Immature natural killer cell (primary cell): ENCODE data around the gene SPOCK1. TPM values are rescaled to one million over a fixed set of nuclear protein-coding genes. Genes with fewer than 3 reads are reported as not detected.
A peak's percentile ranks its signal among the peaks of the same experiment; 100 is the strongest.

ENCODE experiments used
- DNase-seq, 3 donors: peaks; one replicate each; pipeline ENCODE4 v3.0.0; 2022; ENCODE audit warnings: mixed read lengths in 1 of 3
- H3K27ac Mint-ChIP-seq, 6 donors: one replicate each; pipeline ENCODE4 v1.8.0; 2020; ENCODE audit warnings: mixed read lengths in 6 of 6, mild to moderate bottlenecking in 5 of 6, inconsistent platforms in 4 of 6, moderate library complexity in 3 of 6
- H3K27me3 Mint-ChIP-seq, 3 donors: one replicate each; pipeline ENCODE4 v1.8.0; 2020 to 2021; ENCODE audit warnings: low read depth in 3 of 3, mild to moderate bottlenecking in 3 of 3, mixed read lengths in 3 of 3, moderate library complexity in 3 of 3, inconsistent platforms in 1 of 3
- H3K36me3 Mint-ChIP-seq, 3 donors: one replicate each; pipeline ENCODE4 v1.8.0; 2020; ENCODE audit warnings: mixed read lengths in 3 of 3, inconsistent platforms in 2 of 3, mild to moderate bottlenecking in 2 of 3
- H3K4me1 Mint-ChIP-seq, 2 donors: one replicate each; pipeline ENCODE4 v1.8.0; 2020; ENCODE audit warnings: inconsistent platforms in 2 of 2, mild to moderate bottlenecking in 2 of 2, mixed read lengths in 2 of 2, moderate library complexity in 1 of 2
- H3K4me3 Mint-ChIP-seq, 5 donors: one replicate each; pipeline ENCODE4 v1.8.0; 2020; ENCODE audit warnings: mild to moderate bottlenecking in 5 of 5, mixed read lengths in 5 of 5, inconsistent platforms in 3 of 5, moderate library complexity in 3 of 5
- H3K9me3 Mint-ChIP-seq, 6 donors: one replicate each; pipeline ENCODE4 v1.8.0; 2020; ENCODE audit warnings: mild to moderate bottlenecking in 6 of 6, mixed read lengths in 6 of 6, inconsistent platforms in 4 of 6, moderate library complexity in 3 of 6
- polyA plus RNA-seq, 3 donors: library from polyadenylated mRNA; unstranded; fragments of 300-500 nt; fragmentation: Illumina TruSeq; gene quantifications; one replicate each; pipeline ENCODE4 v1.2.3, GENCODE V29; 2021

Gene SPOCK1
- polyA plus RNA-seq, 3 donors from 2014 or later: not detected

GRCh38 chr5:137078171-137078665, 420.9 kb downstream of the SPOCK1 start:
- no peak overlapping the region for H3K27ac Mint-ChIP-seq
- H3K27me3 Mint-ChIP-seq: peaks cover under 1 to 5% (median 4%) of the 10 kb centered on the region in 3 donors
- H3K9me3 Mint-ChIP-seq: no peaks in the 10 kb centered on the region
- H3K4me1 Mint-ChIP-seq: no peaks in the 10 kb centered on the region
- H3K36me3 Mint-ChIP-seq: no peaks in the 10 kb centered on the region
- no peak overlapping the region for H3K4me3 Mint-ChIP-seq
- no peak for DNase-seq

GRCh38 chr5:137075163-137075970, 423.8 kb downstream of the SPOCK1 start:
- Mint-ChIP-seq H3K4me3 (no peak overlapping the region), H3K27ac (no peak overlapping the region), H3K4me1 (no peaks in the 10 kb centered on the region), H3K27me3 (peaks cover 2 to 6% (median 3%) of the 10 kb centered on the region in 3 donors), H3K36me3 (no peaks in the 10 kb centered on the region), H3K9me3 (no peaks in the 10 kb centered on the region)
- DNase-seq: no peak

- DNase-seq: no peak
- Mint-ChIP-seq H3K4me1 (no peaks in the 10 kb centered on the region), H3K27me3 (peaks cover 0 to 6% (median 3%) of the 10 kb centered on the region in 3 donors), H3K27ac (no peak overlapping the region), H3K9me3 (no peaks in the 10 kb centered on the region), H3K4me3 (no peak overlapping the region), H3K36me3 (no peaks in the 10 kb centered on the region)
Observed at GRCh38 chr5:137073189-137073588, 425.9 kb downstream of the SPOCK1 start.

GRCh38 chr5:137072361-137073115, 426.6 kb downstream of the SPOCK1 start:
- peak overlapping the region in 1 of 6 donors; percentile 13 for H3K27ac Mint-ChIP-seq
- peaks cover 0 to 4% (median 3%) of the 10 kb centered on the region in 3 donors for H3K27me3 Mint-ChIP-seq
- no peak overlapping the region for H3K4me3 Mint-ChIP-seq
- no peaks in the 10 kb centered on the region for H3K36me3 Mint-ChIP-seq
- DNase-seq: no peak
- no peaks in the 10 kb centered on the region for H3K4me1 Mint-ChIP-seq
- no peaks in the 10 kb centered on the region for H3K9me3 Mint-ChIP-seq

- peaks cover 0 to 4% (median 3%) of the 10 kb centered on the region in 3 donors for H3K27me3 Mint-ChIP-seq
- H3K9me3 Mint-ChIP-seq: peaks cover 0 to 1% (median 0%) of the 10 kb centered on the region in 6 donors
- H3K36me3 Mint-ChIP-seq: no peaks in the 10 kb centered on the region
- H3K4me1 Mint-ChIP-seq: no peaks in the 10 kb centered on the region
- H3K27ac Mint-ChIP-seq: no peak overlapping the region
- no peak for DNase-seq
- no peak overlapping the region for H3K4me3 Mint-ChIP-seq
Observed at GRCh38 chr5:137071931-137072330, 427.2 kb downstream of the SPOCK1 start.

GRCh38 chr5:137071526-137071925, 427.6 kb downstream of the SPOCK1 start:
- Mint-ChIP-seq H3K9me3 (peaks cover 0 to 3% (median under 1%) of the 10 kb centered on the region in 6 donors), H3K27me3 (peaks cover 0 to 4% (median 4%) of the 10 kb centered on the region in 3 donors), H3K4me3 (no peak overlapping the region), H3K4me1 (no peaks in the 10 kb centered on the region), H3K27ac (no peak overlapping the region), H3K36me3 (no peaks in the 10 kb centered on the region)
- DNase-seq: no peak

- Mint-ChIP-seq H3K4me1 (no peaks in the 10 kb centered on the region), H3K36me3 (no peaks in the 10 kb centered on the region), H3K9me3 (peaks cover 0 to 3% (median under 1%) of the 10 kb centered on the region in 6 donors), H3K4me3 (no peak overlapping the region), H3K27me3 (peaks cover 0 to 4% (median 4%) of the 10 kb centered on the region in 3 donors), H3K27ac (no peak overlapping the region)
- no peak for DNase-seq
Observed at GRCh38 chr5:137070521-137070920, 428.6 kb downstream of the SPOCK1 start.

GRCh38 chr5:137069358-137069757, 429.8 kb downstream of the SPOCK1 start:
- H3K4me3 Mint-ChIP-seq: no peak overlapping the region
- DNase-seq: no peak

GRCh38 chr5:137061382-137061781, 437.7 kb downstream of the SPOCK1 start:
- Mint-ChIP-seq H3K4me1 (no peaks in the 10 kb centered on the region), H3K27ac (no peak overlapping the region), H3K27me3 (peaks cover 0 to 6% (median 3%) of the 10 kb centered on the region in 3 donors), H3K9me3 (peaks cover 0 to 3% (median 0%) of the 10 kb centered on the region in 6 donors), H3K4me3 (no peak overlapping the region), H3K36me3 (no peaks in the 10 kb centered on the region)
- no peak for DNase-seq

More at GRCh38 chr5:137069358-137069757, 429.8 kb downstream of the SPOCK1 start:
- H3K9me3 Mint-ChIP-seq: peaks cover 0 to 6% (median under 1%) of the 10 kb centered on the region in 6 donors
- peaks cover 0 to 4% (median 2%) of the 10 kb centered on the region in 3 donors for H3K27me3 Mint-ChIP-seq
- H3K4me1 Mint-ChIP-seq: no peaks in the 10 kb centered on the region
- no peak overlapping the region for H3K27ac Mint-ChIP-seq
- H3K36me3 Mint-ChIP-seq: no peaks in the 10 kb centered on the region

- peaks cover 0 to 2% (median 2%) of the 10 kb centered on the region in 3 donors for H3K27me3 Mint-ChIP-seq
- no peak for DNase-seq
- no peaks in the 10 kb centered on the region for H3K4me1 Mint-ChIP-seq
- H3K9me3 Mint-ChIP-seq: peaks cover 0 to 2% (median 0%) of the 10 kb centered on the region in 6 donors
- no peak overlapping the region for H3K27ac Mint-ChIP-seq
- H3K4me3 Mint-ChIP-seq: no peak overlapping the region
- no peaks in the 10 kb centered on the region for H3K36me3 Mint-ChIP-seq
Observed at GRCh38 chr5:137058089-137058488, 441.0 kb downstream of the SPOCK1 start.

- no peaks in the 10 kb centered on the region for H3K4me1 Mint-ChIP-seq
- H3K36me3 Mint-ChIP-seq: no peaks in the 10 kb centered on the region
- no peak for DNase-seq
- no peak overlapping the region for H3K4me3 Mint-ChIP-seq
- H3K27ac Mint-ChIP-seq: no peak overlapping the region
- H3K9me3 Mint-ChIP-seq: peaks cover 0 to 5% (median 0%) of the 10 kb centered on the region in 6 donors
- peaks cover 0 to 2% (median 2%) of the 10 kb centered on the region in 3 donors for H3K27me3 Mint-ChIP-seq
Observed at GRCh38 chr5:137056676-137057075, 442.4 kb downstream of the SPOCK1 start.

GRCh38 chr5:137055271-137055872, 443.8 kb downstream of the SPOCK1 start:
- no peaks in the 10 kb centered on the region for H3K36me3 Mint-ChIP-seq
- no peak overlapping the region for H3K27ac Mint-ChIP-seq
- peaks cover 0 to 7% (median 0%) of the 10 kb centered on the region in 6 donors for H3K9me3 Mint-ChIP-seq
- no peak overlapping the region for H3K4me3 Mint-ChIP-seq
- peaks cover 0 to 2% (median 2%) of the 10 kb centered on the region in 3 donors for H3K27me3 Mint-ChIP-seq
- no peaks in the 10 kb centered on the region for H3K4me1 Mint-ChIP-seq
- no peak for DNase-seq

GRCh38 chr5:137054792-137055191, 444.3 kb downstream of the SPOCK1 start:
- Mint-ChIP-seq H3K36me3 (no peaks in the 10 kb centered on the region), H3K9me3 (peaks cover 0 to 7% (median 0%) of the 10 kb centered on the region in 6 donors), H3K27ac (no peak overlapping the region), H3K4me3 (no peak overlapping the region), H3K27me3 (peaks cover 0 to 2% (median 2%) of the 10 kb centered on the region in 3 donors), H3K4me1 (no peaks in the 10 kb centered on the region)
- DNase-seq: no peak
